GM12872 (cell line): ENCODE data around the gene PALM2AKAP2.

Experiments used
- CTCF ChIP-seq: IDR thresholded peaks from 3 replicates; pipeline ENCODE4 v1.5.1; 2011; ENCODE audit warnings: low read depth, mild to moderate bottlenecking, low read length, moderate library complexity; ENCODE audit not compliant: insufficient read depth

PALM2AKAP2 gene

GRCh38 chr9:109771796-109772531 lies 8.0 kb upstream of the PALM2AKAP2 start:
- TF ChIP-seq CTCF, result no peak

- TF ChIP-seq CTCF, result no peak
Measured at GRCh38 chr9:109775516-109775915, 4.5 kb upstream of the PALM2AKAP2 start.

GRCh38 chr9:109776391-109776790 lies 3.6 kb upstream of the PALM2AKAP2 start:
- TF ChIP-seq CTCF, result no peak

- TF ChIP-seq CTCF, result no peak
Measured at GRCh38 chr9:109780453-109781033, 545 bp downstream of the PALM2AKAP2 start.

GRCh38 chr9:109781086-109781485 lies 1.1 kb downstream of the PALM2AKAP2 start:
- no peak for TF ChIP-seq CTCF

- no peak for TF ChIP-seq CTCF
Measured at GRCh38 chr9:109781541-109782197, 1.7 kb downstream of the PALM2AKAP2 start.

GRCh38 chr9:109787735-109788134 lies 7.7 kb downstream of the PALM2AKAP2 start:
- no peak for TF ChIP-seq CTCF
